HAP-1 (cell line): Measurements from ENCODE around the gene DNAH9.
"Not testable (repeated sequence)": the region's sequence is repeated elsewhere in the genome, so short reads cannot be mapped to it uniquely, and the experiment has no call there.

ENCODE experiments used
- DNase-seq, 2 experiments: peaks; one replicate each; pipeline ENCODE4 v3.0.0-alpha.2; 2016 to 2020; ENCODE audit warnings: low spot score in 2 of 2
- H3K27me3 ChIP-seq: fragments of 250-450 bp; sonication (Bioruptor Pico); 2 replicates; pipeline ENCODE4 v1.5.1; 2020; ENCODE audit warnings: low read depth, mild to moderate bottlenecking, moderate library complexity
- H3K36me3 ChIP-seq: fragments of 250-450 bp; sonication (Bioruptor Pico); replicated peaks from 2 replicates; pipeline ENCODE4 v1.5.1; 2020; ENCODE audit warnings: mild to moderate bottlenecking
- H3K4me1 ChIP-seq: fragments of 250-450 bp; sonication (Bioruptor Pico); 2 replicates; pipeline ENCODE4 v1.5.1; 2020; ENCODE audit warnings: mild to moderate bottlenecking
- H3K4me3 ChIP-seq: fragments of 250-450 bp; sonication (Bioruptor Pico); 2 replicates; pipeline ENCODE4 v1.5.1; 2020; ENCODE audit warnings: mild to moderate bottlenecking, moderate library complexity
- H3K9me3 ChIP-seq: fragments of 250-450 bp; sonication (Bioruptor Pico); 2 replicates; pipeline ENCODE4 v1.5.1; 2020; ENCODE audit warnings: mild to moderate bottlenecking, moderate library complexity
- in situ Hi-C: fragments of 300-500 bp; cut with MboI; formaldehyde crosslinking; loops from 3 replicates; pipeline ENCODE4 v1.14.3; 2020; ENCODE audit warnings: low sequenced_read_pairs, inconsistent platforms, mixed read lengths

Gene DNAH9

DNA sequence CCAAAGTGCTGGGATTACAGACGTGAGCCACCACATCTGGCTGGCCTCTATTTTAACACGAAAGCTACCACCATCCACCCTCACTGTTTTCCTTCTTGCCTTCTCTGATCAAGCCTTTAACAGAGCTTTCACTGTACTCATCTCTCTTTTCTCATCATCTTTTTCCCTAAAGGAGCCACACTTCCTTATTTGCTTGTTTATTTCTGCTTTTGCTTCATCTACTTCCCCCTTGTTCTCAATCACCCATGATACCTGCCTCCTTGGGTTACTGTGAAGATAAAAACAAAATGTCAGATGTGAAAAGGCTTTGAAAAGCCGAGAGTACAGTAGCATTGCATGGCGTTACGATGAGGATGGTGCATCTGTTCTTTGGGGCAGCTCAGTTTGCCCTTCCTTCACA lies 319.1 kb downstream of the DNAH9 start:
- no peaks in the 10 kb centered on the region for H3K36me3 ChIP-seq
- H3K4me3 ChIP-seq: no peak overlapping the region
- no peaks in the 10 kb centered on the region for H3K4me1 ChIP-seq
- no peaks in the 10 kb centered on the region for H3K9me3 ChIP-seq
- H3K27me3 ChIP-seq: no peaks in the 10 kb centered on the region
- in situ Hi-C loops: no loop called here
- no peak for DNase-seq

DNA sequence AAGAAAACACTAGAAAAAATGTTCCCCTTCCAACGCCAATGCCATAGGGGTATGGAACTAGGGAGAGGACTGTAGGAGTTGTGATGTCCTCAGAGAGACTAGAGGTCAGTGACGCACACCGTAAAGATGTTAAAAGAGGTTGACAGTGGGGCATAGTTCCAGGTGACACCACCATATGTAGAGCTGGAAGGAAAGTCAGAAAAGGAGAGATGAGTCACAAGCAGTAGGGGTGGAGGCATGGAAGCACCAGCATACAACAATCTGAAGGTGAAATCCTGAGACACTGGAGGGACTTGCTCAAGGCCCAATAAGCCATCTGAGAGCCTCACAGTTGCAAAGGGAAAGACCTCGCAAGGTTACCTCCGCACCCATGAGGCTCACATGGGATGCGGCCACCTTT lies 323.0 kb downstream of the DNAH9 start:
- no peaks in the 10 kb centered on the region for H3K4me1 ChIP-seq
- no peaks in the 10 kb centered on the region for H3K9me3 ChIP-seq
- no peaks in the 10 kb centered on the region for H3K27me3 ChIP-seq
- no peak for DNase-seq
- no peak overlapping the region for H3K4me3 ChIP-seq
- H3K36me3 ChIP-seq: no peaks in the 10 kb centered on the region
- in situ Hi-C loops: no loop called here

DNA sequence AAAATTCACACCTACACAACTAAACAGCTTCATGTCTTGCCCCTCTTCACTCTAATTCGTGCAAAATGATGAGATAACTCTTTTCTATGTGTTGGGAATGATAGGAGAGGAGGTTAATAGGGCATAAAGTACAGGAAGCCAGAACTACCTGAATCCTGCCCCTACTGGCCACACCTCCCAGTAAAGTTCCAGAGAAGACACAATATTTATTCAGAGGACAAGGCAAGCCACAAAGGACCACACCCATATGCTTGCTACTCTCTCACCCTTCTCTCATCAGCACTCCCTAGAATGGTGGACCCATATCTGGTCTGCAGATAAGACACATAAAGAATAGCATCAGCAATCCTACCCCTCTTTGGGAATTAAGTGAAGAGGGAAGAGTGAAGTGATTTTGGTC lies 324.4 kb downstream of the DNAH9 start:
- no peak for DNase-seq
- H3K27me3 ChIP-seq: no peaks in the 10 kb centered on the region
- no peaks in the 10 kb centered on the region for H3K9me3 ChIP-seq
- H3K4me1 ChIP-seq: no peaks in the 10 kb centered on the region
- no peak overlapping the region for H3K4me3 ChIP-seq
- H3K36me3 ChIP-seq: no peaks in the 10 kb centered on the region
- in situ Hi-C loops: no loop called here

DNA sequence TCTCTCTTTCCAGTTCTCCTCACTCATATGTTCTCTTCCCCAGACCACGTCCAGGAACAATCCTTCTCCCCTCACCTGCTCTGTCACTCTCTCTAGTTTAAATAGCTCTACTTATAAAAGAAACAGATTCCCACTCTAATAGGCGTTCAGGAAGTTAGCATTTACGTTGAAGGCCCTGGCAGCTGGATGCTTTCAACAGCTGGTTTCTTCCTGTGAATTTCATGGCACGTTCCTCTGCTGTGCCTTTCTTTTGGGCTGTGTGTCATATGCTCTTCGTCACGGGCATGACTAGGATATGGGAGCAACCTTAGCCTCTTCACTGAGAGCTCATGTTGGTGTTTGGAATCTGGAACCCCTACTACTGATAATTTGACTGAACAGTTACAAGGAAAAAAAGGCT lies 325.8 kb downstream of the DNAH9 start:
- DNase-seq: no peak
- no peaks in the 10 kb centered on the region for H3K36me3 ChIP-seq
- H3K4me1 ChIP-seq: no peaks in the 10 kb centered on the region
- H3K4me3 ChIP-seq: no peak overlapping the region
- no peaks in the 10 kb centered on the region for H3K27me3 ChIP-seq
- H3K9me3 ChIP-seq: no peaks in the 10 kb centered on the region
- in situ Hi-C loops: no loop called here

DNA sequence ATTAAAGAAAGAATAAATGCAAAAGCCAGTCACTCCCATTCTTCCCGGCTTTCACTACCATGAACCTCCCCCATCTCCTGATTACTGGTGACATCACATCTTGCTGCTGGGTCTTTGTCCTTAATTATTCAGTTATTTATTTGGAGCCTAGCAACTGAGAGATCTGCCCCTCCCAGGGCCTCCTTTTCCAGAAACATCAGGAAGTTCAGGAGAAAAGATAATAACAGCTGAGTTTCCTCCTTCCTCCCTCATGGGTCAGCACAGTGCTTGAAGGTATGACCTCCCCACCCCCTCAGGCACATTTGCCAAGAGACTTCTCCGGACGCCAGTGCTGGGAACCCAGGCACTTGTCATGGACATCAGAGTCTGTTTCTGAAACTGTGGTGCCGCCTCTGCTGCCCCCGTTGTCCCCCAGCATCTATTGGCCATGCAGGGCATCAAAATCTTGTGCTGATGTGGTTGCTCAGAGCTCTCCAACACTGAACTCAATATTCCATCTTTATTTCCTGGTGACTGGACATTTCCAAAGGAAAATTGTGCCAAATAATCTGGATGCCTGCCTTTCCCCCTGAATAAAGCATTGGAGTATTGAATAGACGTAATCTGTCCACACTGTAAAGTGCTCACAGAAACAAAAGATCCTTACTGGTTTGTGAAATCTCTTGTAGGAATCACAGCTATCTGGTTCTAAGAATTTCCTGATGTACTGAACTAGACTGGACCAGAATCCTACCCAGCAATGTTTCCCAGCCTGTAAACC lies 327.2 kb downstream of the DNAH9 start:
- no peak overlapping the region for H3K4me3 ChIP-seq
- no peak for DNase-seq
- no peaks in the 10 kb centered on the region for H3K4me1 ChIP-seq

DNA sequence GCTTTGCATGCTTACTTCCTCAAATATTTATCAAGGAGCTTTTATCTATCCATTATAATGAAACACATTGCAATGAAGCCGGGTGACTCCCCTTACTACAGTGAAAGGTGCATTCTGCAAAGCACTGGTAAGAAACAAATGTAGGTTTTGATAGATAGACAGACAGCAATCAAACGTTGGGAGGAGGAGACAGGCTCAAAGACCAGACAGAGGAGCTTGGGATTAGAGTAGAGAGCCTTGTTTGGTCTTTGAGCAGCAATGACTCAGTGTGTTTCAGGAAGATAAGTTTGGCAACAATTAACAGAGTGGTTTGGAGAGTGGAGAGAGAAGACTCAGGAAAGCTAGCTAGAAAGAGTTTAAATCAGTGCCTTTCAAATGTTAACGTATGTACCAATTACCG lies 330.2 kb downstream of the DNAH9 start:
- Histone ChIP-seq H3K4me3 (no peak overlapping the region), H3K36me3 (no peaks in the 10 kb centered on the region), H3K4me1 (no peaks in the 10 kb centered on the region), H3K27me3 (no peaks in the 10 kb centered on the region), H3K9me3 (no peaks in the 10 kb centered on the region)
- no peak for DNase-seq
- in situ Hi-C loops: no loop called here

More for the DNA sequence above, 327.2 kb downstream of the DNAH9 start:
- Histone ChIP-seq H3K36me3 (no peaks in the 10 kb centered on the region), H3K27me3 (no peaks in the 10 kb centered on the region), H3K9me3 (no peaks in the 10 kb centered on the region)
- in situ Hi-C loops: no loop called here

DNA sequence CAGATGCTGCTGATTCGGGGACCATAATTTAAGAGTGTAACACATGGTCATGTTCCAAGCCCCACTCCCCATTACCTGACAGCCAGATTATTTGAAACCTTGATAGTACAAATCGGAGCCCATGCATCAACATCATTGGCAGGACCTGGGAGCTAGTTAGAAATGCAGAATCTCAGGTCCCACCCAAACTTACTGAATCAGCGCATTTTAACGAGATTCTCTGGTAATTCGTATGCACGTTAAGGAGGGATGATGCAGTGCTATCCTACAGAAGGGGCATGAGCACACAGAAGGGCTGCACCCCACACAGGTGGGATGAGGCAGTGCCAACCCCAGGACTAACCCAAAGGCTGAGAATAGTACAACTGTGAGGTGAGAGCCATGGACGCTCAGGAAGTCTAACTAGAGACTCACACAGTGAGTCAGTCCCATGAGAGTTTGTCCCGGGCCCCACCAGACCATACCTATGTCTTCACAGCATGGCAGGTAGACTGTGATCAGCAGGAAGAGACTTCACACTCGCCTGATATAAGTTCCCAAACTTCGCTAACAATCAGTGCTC lies 334.1 kb downstream of the DNAH9 start:
- H3K36me3 ChIP-seq: no peaks in the 10 kb centered on the region
- H3K4me1 ChIP-seq: no peaks in the 10 kb centered on the region
- in situ Hi-C loops: no loop called here
- no peaks in the 10 kb centered on the region for H3K27me3 ChIP-seq
- H3K9me3 ChIP-seq: no peaks in the 10 kb centered on the region
- no peak overlapping the region for H3K4me3 ChIP-seq
- no peak for DNase-seq

DNA sequence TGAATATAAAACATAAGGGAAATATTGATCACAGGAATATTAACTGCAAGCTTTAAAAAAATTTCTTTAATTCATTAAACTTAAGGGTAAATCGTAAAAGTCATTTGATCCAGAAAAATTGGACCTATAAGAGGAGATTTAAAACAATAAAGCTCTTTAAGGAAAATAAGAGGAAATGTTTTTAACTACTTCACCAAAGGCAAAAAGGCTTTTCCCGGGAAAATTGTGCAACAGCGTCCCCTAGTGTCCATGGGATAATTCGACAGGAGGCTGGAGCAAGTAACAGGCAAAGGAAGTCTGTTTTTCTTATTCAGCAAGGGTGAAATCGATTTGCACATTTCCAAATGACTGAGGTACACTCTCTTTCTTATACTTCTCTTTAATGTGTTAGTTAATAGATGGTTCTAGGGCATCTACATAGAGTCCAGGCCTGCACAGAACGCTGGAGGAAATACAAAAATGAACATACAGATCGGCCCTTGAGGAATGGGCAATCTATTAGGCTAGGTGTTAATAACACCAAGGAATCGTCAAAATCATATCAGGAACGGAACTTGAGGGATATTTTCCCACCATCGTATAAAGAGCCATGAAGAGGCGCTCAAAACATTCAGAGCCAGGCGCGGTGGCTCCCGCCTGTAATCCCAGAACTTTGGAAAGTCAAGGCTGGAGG lies 337.6 kb downstream of the DNAH9 start:
- Histone ChIP-seq H3K27me3 (no peaks in the 10 kb centered on the region), H3K36me3 (no peaks in the 10 kb centered on the region), H3K9me3 (no peaks in the 10 kb centered on the region), H3K4me3 (no peak overlapping the region), H3K4me1 (no peaks in the 10 kb centered on the region)
- DNase-seq: peak in 1 of 2 experiments; percentile 77
- in situ Hi-C loops: no loop called here

DNA sequence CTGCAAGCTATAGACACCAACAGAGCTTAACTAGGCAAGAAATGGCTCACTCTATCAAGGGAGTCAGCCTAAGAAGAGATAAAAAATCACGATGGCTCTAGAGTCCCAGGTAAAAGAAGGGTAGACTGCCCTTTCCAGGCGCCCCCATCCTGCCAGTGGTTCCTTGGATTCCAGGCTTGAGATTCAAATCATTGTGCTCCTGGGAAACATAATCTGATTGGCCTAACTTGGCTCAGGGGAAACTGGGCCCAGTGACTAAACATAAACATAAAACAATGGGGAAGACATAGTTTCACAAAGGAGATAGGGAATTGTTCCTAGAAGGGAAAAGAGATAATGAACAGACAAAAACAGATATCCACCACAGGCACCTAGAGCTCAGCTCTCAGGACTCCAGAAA lies 342.6 kb downstream of the DNAH9 start:
- Histone ChIP-seq H3K4me3 (no peak overlapping the region), H3K27me3 (no peaks in the 10 kb centered on the region), H3K9me3 (no peaks in the 10 kb centered on the region), H3K4me1 (no peaks in the 10 kb centered on the region), H3K36me3 (no peaks in the 10 kb centered on the region)
- in situ Hi-C loops: no loop called here
- no peak for DNase-seq

DNA sequence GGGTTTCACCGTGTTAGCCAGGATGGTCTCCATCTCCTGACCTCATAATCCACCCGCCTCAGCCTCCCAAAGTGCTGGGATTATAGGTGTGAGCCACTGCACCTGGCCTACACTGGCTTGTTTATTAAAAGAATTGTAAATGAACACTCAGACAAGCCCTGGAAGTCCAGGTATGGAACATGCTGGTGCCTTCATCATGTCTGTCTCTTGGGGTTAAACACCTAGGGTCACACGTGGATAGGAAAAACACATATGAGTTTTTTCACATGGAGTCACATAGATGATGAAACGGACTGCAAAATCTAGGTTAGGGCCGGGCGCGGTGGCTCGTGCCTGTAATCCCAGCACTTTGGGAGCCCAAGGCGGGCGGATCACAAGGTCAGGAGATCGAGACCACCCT lies 344.8 kb downstream of the DNAH9 start:
- in situ Hi-C loops, H3K4me3 ChIP-seq, DNase-seq: not testable (repeated sequence)

DNA sequence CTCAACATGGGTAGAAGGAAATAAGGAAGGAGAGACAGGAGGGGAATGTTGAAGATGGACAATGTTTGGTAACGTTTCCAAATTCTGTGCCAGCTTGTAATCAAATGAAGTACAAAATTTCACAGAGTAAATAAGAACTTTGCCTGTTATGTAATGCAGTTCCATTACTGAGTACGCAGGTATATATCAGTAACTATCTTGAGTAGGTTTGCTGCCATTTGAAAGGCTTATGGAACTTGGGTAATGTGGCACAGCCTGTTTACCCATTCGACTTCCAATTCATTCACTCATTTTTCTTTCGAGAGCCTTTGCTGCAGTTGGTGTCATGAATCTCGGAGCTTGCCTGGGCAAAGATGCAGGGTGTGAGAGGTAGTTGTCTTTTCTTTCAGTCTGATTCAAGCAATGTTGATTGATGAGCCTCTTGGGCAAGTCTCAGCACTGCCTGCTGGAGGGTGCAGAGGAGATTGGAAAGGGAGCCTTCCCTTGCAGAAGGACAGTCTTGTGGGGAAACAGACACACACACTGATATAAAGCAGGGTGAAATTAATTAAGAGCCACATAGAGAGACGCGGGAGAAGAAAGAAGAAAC lies 345.6 kb downstream of the DNAH9 start:
- no peaks in the 10 kb centered on the region for H3K36me3 ChIP-seq
- in situ Hi-C loops: no loop called here
- no peak for DNase-seq
- H3K4me1 ChIP-seq: no peaks in the 10 kb centered on the region
- no peaks in the 10 kb centered on the region for H3K27me3 ChIP-seq
- no peak overlapping the region for H3K4me3 ChIP-seq
- no peaks in the 10 kb centered on the region for H3K9me3 ChIP-seq

More for the DNA sequence above, 344.8 kb downstream of the DNAH9 start:
- not testable (repeated sequence) for H3K36me3 ChIP-seq, H3K4me1 ChIP-seq, H3K9me3 ChIP-seq, H3K27me3 ChIP-seq

DNA sequence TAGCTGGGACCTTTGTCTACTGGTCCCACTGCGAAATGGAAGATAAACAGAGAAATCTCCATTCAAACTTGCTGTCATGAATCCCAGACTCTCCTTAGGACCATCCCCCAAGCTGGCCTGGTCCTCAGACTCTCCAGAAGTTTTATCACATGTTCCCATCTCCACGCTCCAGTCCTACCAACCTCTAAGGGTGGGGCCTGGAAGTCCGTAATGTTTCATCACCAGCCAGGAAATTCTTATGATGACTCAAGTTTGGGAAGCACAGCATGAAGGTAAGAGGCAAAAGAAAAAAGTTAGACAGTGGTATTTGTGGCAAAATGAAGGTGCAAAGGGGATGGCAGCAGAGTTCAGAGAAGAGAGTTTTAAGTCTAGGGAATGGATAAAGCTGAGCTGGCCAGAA lies 346.3 kb downstream of the DNAH9 start:
- in situ Hi-C loops: no loop called here
- Histone ChIP-seq H3K9me3 (no peaks in the 10 kb centered on the region), H3K36me3 (no peaks in the 10 kb centered on the region), H3K4me3 (no peak overlapping the region), H3K4me1 (no peaks in the 10 kb centered on the region), H3K27me3 (no peaks in the 10 kb centered on the region)
- DNase-seq: no peak

DNA sequence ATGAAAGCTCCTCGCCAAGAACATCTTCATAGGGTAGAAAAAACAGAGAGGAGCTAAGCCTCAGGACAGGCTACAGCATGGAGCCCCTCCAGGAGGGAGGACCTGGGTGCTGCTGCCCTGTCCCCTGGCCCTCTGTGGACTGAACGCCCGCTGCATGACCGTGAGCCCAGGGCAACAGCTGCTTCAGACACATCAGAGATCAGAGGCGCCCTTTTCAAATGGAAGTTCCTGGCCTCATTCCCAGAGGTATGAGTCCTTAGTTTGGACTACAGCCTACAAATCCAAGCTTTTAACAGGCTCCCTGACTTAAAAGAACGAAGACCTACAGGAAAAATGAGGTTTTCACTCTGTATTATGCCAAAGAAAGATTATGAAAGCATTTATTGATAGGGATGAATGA lies 350.5 kb downstream of the DNAH9 start:
- Histone ChIP-seq H3K9me3 (no peaks in the 10 kb centered on the region), H3K4me3 (no peak overlapping the region), H3K36me3 (no peaks in the 10 kb centered on the region), H3K4me1 (no peaks in the 10 kb centered on the region), H3K27me3 (no peaks in the 10 kb centered on the region)
- no peak for DNase-seq
- in situ Hi-C loops: no loop called here

DNA sequence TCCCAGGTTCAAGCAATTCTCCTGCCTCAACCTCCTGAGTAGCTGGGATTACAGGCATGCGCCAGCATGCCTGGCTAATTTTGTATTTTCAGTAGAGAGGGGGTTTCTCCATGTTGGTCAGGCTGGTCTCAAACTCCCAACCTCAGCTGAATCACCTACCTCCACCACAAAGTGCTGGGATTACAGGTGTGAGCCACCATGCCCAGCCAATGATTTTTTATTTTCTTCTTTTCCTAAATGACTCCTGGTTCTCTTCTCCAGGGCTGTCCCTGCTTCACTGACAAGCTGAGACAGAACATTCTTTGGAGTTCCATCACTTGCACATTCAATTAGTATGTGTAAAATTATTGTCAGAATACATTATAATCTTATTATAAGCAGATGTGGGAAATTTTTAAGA lies 351.3 kb downstream of the DNAH9 start:
- H3K4me3 ChIP-seq, DNase-seq, H3K27me3 ChIP-seq, H3K4me1 ChIP-seq, H3K9me3 ChIP-seq, in situ Hi-C loops, H3K36me3 ChIP-seq: not testable (repeated sequence)
